Calu3 (cell line): ENCODE measurements around the gene BTN3A1. TPM values are rescaled to one million over a fixed set of nuclear protein-coding genes. Genes with fewer than 3 reads are reported as not detected.

Experiments
- BruUV-seq: library from RNA; stranded (reverse); fragments of 400-500 nt; replicated peaks from 2 replicates; lab custom pipeline; 2021; lab: Mats Ljungman, UMichigan
- CTCF ChIA-PET: fragments of 300-600 bp; sonication (Branson Sonifier 250); formaldehyde crosslinking; loops from one replicate; lab custom pipeline; 2022; ENCODE audit warnings: antibody characterized with exemption; lab: Charles Lee
- DNase-seq: peaks from one replicate; pipeline ENCODE4 v3.0.0; 2022
- H3K27ac Mint-ChIP-seq: one replicate; pipeline ENCODE4 v1.8.0; 2022; ENCODE audit warnings: mixed read lengths; ENCODE audit not compliant: unreplicated experiment
- H3K27me3 Mint-ChIP-seq: one replicate; pipeline ENCODE4 v1.8.0; 2022; ENCODE audit warnings: mixed read lengths; ENCODE audit not compliant: unreplicated experiment
- H3K36me3 Mint-ChIP-seq: one replicate; pipeline ENCODE4 v1.8.0; 2022; ENCODE audit warnings: mild to moderate bottlenecking, moderate library complexity, mixed read lengths; ENCODE audit not compliant: insufficient read depth, unreplicated experiment
- H3K4me1 Mint-ChIP-seq: one replicate; pipeline ENCODE4 v1.8.0; 2022; ENCODE audit warnings: mild to moderate bottlenecking, low read depth, mixed read lengths; ENCODE audit not compliant: unreplicated experiment
- H3K4me3 Mint-ChIP-seq: one replicate; pipeline ENCODE4 v1.8.0; 2022; ENCODE audit warnings: mild to moderate bottlenecking, low read depth, moderate library complexity, mixed read lengths; ENCODE audit not compliant: unreplicated experiment
- H3K9me3 Mint-ChIP-seq: one replicate; pipeline ENCODE4 v1.8.0; 2022; ENCODE audit warnings: low read depth, mixed read lengths; ENCODE audit not compliant: unreplicated experiment
- intact Hi-C: fragments of 100-400 bp; cut with micrococcal nuclease; formaldehyde crosslinking; loops from one replicate; pipeline ENCODE4 v1.10.0; 2022; ENCODE audit not compliant: unreplicated experiment
- total RNA-seq: library from RNA; stranded (reverse); gene quantifications from 2 replicates; pipeline ENCODE4 v1.2.3, GENCODE V29; 2022
- TF ChIP-seq, protein P1 (sequence below): fragments of 200-600 bp; IDR thresholded peaks from one replicate; pipeline ENCODE4 v1.8.0; 2022; ENCODE audit warnings: antibody characterized with exemption; ENCODE audit not compliant: unreplicated experiment

Gene BTN3A1
- total RNA-seq, 1 experiment from 2014 or later = 29.0 TPM

DNA sequence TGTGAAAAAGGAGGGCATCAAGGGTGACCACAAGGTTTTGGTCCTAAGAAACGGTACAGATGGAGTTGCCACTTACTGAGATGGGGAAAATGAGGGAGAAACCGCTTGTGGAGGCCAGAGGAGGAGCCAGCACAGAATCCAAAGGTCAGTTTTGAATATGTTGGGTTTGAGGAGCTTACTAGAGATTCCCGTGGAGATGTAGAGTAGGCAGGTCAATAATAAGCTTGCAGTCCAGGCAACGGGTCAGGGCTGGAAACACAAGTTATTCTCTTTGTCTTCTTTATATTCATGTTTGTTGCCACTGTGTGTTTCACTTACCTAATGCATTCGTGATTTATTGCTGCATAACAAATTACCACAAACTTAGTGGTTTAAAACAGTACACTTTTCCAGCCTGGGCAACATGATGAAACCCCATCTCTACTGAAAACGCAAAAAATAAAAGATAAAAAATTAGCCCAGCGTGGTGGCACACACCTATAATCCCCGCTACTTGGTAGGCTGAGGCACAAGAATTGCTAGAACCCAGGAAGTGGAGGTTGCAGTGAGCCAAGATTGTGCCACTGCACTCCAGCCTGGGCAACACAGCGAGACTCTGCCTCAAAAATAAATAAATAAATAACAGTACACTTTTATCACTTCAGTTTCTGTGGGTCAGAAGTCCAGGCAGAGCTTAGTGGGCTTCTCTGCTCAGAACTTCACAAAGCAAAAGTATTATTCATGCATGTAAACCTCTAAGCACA lies 39.8 kb upstream of the BTN3A1 start:
- Mint-ChIP-seq H3K9me3 (no peaks in the 10 kb centered on the region), H3K27me3 (no peaks in the 10 kb centered on the region), H3K4me3 (no peak overlapping the region), H3K36me3 (no peaks in the 10 kb centered on the region), H3K4me1 (no peaks in the 10 kb centered on the region), H3K27ac (no peak overlapping the region)
- CTCF ChIA-PET = no interaction called here
- BruUV-seq = no TSS peak
- TF ChIP-seq, protein P1, sequence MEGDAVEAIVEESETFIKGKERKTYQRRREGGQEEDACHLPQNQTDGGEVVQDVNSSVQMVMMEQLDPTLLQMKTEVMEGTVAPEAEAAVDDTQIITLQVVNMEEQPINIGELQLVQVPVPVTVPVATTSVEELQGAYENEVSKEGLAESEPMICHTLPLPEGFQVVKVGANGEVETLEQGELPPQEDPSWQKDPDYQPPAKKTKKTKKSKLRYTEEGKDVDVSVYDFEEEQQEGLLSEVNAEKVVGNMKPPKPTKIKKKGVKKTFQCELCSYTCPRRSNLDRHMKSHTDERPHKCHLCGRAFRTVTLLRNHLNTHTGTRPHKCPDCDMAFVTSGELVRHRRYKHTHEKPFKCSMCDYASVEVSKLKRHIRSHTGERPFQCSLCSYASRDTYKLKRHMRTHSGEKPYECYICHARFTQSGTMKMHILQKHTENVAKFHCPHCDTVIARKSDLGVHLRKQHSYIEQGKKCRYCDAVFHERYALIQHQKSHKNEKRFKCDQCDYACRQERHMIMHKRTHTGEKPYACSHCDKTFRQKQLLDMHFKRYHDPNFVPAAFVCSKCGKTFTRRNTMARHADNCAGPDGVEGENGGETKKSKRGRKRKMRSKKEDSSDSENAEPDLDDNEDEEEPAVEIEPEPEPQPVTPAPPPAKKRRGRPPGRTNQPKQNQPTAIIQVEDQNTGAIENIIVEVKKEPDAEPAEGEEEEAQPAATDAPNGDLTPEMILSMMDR = no peak
- DNase-seq = no peak
- intact Hi-C loops = no loop called here

DNA sequence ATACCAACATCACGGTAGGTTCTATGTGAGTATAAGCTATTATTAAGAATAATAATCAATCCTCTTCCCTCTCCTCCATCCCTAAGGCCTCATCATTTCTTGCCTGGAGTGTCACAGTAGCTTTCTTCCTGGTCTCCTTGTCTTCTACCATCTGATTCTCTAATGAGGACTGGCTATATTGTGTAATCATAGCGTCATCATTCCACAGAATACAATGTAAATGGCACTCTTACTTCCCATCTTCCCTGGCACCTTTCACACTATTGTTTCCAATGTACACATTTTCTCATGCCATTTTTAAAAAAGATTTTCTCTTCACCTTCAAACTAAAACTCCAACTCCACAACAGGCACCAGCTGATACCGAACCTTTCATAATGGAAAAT lies 39.2 kb upstream of the BTN3A1 start:
- no peaks in the 10 kb centered on the region for H3K4me1 Mint-ChIP-seq
- no peak for DNase-seq
- no peaks in the 10 kb centered on the region for H3K36me3 Mint-ChIP-seq
- H3K27me3 Mint-ChIP-seq = no peaks in the 10 kb centered on the region
- intact Hi-C loops = no loop called here
- H3K9me3 Mint-ChIP-seq = no peaks in the 10 kb centered on the region
- BruUV-seq = no TSS peak
- CTCF ChIA-PET = no interaction called here
- no peak overlapping the region for H3K27ac Mint-ChIP-seq
- TF ChIP-seq, protein P1 = no peak
- no peak overlapping the region for H3K4me3 Mint-ChIP-seq

DNA sequence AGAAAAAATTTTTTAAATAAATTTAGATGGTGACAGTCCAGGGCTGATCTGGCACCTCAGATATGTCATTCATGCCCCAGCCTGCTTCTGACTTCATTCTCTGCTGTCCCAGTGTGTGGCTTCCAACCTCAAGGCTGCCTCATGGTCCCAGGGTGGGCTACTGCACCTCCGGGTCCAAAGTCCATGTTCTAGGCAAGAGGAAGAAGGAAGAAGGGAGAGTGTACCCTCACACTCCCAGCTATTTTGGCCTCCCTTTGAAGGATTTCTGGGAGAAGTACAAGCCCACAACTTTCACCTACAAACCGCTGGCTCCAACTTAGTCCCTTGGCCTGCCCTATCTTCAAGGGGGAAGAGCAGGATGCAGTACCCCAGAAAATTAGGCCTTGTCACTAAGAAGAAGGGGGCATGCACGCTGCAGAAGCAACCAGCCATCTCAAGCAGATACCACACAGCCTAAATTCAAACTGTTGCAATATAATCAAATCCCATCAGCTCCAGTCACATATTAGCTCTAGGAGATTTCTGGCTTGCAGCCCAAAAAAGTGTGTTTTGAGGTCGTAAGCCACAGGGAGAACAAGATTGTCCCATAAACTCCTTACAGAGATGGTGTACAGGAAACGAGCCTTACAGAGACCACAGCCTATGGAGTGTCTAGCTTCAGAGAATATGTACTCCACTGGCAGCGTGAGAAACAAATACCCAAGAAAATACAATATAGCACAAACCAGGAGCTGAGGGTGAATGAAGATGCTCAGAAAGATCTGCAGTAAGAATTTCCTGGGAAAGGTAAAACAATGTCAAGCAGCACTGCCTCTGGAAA lies 38.0 kb upstream of the BTN3A1 start:
- no peak overlapping the region for H3K27ac Mint-ChIP-seq
- no TSS peak for BruUV-seq
- DNase-seq = no peak

DNA sequence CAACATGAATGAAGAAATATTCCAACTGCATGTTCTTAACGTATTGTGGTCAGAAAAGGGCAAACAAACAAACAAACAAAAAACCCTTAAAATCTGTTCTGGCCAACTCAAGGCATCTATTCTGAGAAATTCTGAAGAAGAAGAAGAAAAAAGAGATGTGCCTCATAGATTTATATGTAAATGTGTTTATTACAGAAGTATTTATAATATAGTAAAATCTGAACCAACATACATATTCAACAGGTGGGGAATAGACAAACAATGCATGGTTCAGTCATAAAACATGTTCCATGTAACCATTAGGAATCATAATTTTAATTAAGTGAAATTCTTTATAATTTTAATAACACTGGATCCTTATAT lies 36.5 kb upstream of the BTN3A1 start:
- TF ChIP-seq, protein P1 = no peak
- H3K36me3 Mint-ChIP-seq = no peaks in the 10 kb centered on the region
- H3K4me3 Mint-ChIP-seq = no peak overlapping the region
- no TSS peak for BruUV-seq
- H3K4me1 Mint-ChIP-seq = no peaks in the 10 kb centered on the region
- DNase-seq = no peak
- no peaks in the 10 kb centered on the region for H3K9me3 Mint-ChIP-seq
- H3K27me3 Mint-ChIP-seq = no peaks in the 10 kb centered on the region
- CTCF ChIA-PET = no interaction called here
- H3K27ac Mint-ChIP-seq = no peak overlapping the region
- intact Hi-C loops = no loop called here

More for the DNA sequence above, 38.0 kb upstream of the BTN3A1 start:
- Mint-ChIP-seq H3K9me3 (no peaks in the 10 kb centered on the region), H3K4me1 (no peaks in the 10 kb centered on the region), H3K36me3 (no peaks in the 10 kb centered on the region), H3K27me3 (no peaks in the 10 kb centered on the region), H3K4me3 (no peak overlapping the region)
- CTCF ChIA-PET = no interaction called here
- TF ChIP-seq, protein P1 = no peak
- intact Hi-C loops = no loop called here
